Ecto neural progenitor cell (in vitro differentiated cells): ENCODE measurements around the gene ASB10.

Experiments
- DNase-seq: peaks from one replicate; pipeline ENCODE4 v3.0.0-alpha.2; 2018; ENCODE audit warnings: low spot score

The ASB10 gene

DNA sequence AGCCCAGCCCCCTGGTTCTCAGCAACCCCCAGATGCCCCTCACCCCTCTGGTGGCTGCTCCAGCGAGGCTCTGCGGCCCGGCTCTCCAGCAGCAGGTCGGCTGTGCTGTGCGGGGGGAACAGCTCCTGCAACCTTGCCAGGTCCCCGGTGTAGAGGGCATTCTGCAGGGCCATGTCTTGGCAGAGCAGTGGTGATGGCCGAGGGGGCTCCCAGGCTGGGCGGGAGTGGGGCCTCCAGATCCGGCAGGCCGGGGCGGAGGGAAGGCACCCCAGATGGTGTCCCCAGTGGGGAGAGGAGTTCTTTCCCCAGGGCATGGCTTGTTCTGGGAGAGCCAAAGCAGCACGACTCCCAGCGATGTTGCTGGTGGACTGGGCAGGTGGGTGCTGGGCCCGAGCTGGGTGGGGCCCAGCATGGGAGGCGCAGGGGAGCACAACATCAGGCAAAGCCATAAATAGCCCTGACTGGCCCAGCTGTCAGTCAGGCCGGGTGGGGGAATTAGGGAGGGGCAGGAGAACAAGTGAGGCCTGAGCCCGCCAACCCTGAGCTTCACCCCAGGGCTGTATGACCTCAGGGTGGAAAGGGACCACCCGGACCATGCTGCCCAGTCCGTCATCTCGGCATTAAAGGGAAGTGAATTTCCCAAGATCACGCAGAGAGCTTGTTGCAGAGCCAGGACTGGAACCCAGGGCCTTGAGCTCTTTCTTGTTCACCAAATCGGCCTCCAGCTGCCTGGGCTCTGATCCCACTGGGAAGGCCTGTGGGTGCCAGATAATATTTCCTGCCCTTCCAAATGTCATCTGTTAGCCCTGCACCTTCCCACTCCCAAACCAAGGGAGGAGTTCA is 580 bp upstream of the ASB10 start:
- no peak for DNase-seq

DNA sequence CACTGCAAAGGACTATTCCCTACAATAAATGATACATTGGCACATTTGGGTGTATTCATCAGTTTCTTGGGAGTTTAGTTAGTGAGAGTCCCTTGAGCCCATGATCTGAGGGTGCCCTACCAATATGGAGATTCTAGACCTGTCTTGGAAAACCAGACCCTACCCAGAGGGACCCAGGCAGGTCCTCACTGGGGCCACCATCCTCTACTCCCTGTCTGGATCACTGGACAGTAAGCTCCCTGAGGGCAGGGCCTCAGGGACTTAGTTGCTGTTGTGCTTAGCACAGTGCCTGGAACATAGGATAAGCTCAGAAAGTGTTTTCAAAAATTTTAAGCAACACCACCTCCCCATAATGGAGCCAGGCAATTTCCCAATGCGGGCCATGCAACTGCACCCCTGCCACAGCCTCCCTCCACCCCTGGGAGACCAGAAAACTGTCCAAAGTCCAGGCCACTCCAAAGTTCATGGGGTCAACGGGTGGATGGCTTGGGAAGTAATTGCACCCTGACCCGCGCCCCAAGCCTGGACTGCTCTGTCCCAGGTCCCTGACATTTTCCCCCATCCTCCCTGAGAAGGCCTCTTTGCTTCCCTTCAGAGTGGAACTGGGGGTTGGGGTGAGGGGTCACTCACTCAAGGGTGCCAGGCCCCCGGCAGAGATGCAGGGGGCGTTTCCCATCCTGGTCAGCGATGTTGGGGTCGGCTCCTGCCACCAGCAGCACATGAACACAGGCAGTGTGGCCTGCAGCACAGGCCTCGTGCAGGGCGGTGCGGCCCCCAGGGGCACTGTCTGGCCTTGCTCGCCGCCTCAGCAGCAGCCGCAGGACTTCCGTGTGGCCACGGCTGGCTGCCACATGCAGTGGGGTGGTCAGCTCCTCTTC is 1.0 kb downstream of the ASB10 start:
- no peak for DNase-seq

DNA sequence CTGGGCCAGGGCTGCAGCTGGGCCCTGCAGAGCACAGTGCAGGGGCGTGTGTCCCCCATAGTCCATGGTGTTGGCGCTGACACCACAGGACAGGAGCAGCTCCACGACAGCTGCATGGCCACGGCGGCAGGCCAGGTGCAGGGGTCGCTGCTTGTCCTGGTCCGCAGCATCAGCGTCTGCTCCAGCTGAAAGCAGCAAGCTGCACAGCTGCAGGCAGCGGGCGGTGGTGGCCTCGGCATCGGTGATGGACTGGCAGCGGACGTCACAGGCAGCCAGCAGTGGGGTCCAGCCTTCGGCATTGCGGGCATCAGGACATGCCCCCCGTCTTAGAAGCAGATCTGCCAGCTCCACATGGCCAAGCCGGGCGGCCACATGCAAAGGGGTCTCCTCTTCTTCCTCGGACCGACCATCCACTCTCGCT is 6.0 kb downstream of the ASB10 start:
- peak; percentile 40 for DNase-seq

DNA sequence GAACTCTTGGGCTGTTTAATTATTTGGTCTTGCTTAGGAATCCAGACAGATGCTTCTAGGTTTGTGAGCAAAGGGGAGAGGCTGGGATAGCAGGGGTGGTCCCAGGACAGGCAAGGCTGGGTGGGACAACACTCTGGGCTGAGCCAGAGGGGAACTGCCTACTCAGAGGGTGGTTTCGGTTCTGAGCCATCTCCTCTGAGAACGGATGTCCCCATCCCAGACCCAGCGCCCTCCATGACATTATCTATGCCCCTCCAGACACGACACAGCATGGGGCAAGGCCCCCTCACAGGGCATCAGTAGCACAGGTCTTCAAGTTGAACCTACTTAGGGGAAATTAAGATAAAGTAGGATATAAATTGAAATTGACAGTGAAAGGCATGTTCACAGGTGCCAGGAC is 7.1 kb downstream of the ASB10 start:
- DNase-seq = no peak

DNA sequence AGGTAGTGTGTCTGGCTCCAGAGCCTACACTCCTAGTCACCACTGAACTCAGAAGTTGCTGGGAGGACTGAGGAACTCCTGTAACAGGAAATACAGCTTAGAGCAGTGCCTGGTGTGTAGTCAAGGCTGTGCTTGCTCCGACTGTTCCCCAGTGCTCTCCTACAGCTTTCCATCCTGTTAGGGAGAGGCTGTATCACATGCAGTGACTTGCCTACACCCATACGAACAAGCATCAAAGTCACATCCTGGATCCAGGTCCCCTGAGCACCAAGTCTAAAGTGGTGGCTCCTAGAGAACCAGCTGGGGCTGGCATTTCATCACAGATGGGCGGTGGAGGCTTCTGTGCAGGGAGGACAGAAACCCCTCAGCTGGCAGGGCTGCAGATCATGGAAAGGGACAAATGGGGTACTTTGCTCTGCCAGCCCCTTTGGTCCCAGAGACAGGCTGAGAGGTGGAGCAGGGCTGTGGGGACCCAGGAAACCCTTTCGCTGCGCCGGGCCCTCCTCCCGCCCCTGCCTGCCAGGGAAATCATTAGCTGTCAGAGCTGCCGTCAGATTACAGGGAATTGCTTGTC is 7.7 kb downstream of the ASB10 start:
- no peak for DNase-seq

- DNase-seq = no peak
These were observed 8.2 kb downstream of the ASB10 start for GRCh38 chr7:151178831-151179230.

- no peak for DNase-seq
These were observed 8.8 kb downstream of the ASB10 start for GRCh38 chr7:151178236-151178635.

GRCh38 chr7:151177310-151177709 is 9.7 kb downstream of the ASB10 start:
- DNase-seq = no peak

- no peak for DNase-seq
These were observed 10.6 kb downstream of the ASB10 start for GRCh38 chr7:151176401-151176800.

- no peak for DNase-seq
These were observed 11.2 kb downstream of the ASB10 start for GRCh38 chr7:151175793-151176311.

DNA sequence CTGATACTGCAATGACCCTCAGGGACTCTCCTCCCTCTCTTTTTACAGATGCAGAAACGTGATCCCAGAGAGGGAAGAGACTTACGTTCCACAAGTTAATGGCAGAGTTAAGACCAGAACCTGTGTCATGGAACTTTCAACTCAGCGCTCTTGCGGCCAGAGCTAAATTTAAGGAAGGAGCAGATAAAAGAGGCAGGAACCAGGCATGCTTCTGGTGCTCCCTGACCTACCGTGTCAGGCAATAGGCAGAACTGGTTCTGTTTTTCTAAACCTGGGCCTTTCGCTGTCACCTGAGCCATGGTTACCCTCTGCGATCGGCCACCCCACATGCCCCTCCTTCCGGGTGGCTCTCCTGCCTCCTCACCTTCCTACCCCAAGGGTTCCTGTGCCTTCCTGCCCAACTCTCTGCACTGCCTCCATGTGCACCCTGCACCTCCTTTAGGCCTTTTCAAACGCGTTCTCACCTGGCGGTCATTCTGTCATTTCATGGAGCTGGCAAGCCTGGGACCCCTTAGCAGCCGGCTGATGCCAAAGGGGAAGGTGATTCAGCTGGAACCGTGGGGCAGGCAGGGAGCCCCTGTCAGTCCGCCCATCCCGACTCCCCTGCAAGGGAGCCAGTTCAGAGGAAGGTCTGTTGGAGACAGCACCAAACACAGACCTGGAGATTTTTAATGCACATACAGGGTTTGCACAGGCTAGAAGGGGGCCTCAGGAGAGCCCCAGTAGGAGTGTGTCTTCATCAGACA is 11.8 kb downstream of the ASB10 start:
- DNase-seq = no peak

GRCh38 chr7:151174246-151175046 is 12.6 kb downstream of the ASB10 start:
- no peak for DNase-seq

- DNase-seq = no peak
These were observed 13.4 kb downstream of the ASB10 start for GRCh38 chr7:151173386-151174245.

DNA sequence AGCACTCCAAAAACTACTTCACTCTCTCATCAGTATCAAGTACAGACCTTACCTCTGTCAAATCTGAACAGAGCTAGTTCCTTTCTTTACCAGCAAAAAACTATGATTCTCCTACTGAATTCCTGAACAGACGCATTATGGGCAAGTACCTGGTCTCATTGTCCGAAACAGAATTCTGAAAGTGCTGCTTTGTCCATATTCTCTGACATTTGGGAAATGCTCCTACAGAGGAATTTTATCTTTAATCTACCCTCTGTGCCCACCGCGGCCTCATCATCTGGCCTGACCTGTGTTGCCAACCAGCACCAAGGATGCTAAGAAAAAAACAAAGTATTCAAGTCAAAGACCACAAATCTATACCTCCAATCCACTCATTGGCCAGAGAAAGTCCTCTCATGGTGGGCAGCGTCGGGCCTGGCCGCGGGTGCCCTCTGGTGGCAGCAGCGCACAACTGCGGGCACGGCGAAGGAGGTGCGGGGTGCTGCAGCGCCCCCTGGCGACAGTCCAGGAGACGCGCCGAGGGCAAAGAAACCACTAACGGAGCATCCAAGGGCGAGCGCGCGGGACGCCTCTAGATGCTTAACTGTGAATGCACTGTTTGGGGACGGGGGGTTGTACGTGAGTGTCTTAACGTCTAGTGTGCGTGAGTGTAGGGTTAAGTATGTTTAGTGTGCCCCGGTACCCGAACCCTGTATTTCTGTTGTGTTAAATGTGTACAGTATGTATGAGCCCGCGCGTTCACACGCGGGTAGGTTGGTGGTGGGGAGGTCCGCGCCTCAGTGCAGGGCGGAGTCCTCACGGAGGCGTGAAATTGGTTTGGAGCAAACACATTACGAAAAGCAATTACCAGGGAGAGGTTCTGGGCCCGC is 14.5 kb downstream of the ASB10 start:
- peak; percentile 89 for DNase-seq

GRCh38 chr7:151168787-151169162 is 18.3 kb downstream of the ASB10 start:
- no peak for DNase-seq

DNA sequence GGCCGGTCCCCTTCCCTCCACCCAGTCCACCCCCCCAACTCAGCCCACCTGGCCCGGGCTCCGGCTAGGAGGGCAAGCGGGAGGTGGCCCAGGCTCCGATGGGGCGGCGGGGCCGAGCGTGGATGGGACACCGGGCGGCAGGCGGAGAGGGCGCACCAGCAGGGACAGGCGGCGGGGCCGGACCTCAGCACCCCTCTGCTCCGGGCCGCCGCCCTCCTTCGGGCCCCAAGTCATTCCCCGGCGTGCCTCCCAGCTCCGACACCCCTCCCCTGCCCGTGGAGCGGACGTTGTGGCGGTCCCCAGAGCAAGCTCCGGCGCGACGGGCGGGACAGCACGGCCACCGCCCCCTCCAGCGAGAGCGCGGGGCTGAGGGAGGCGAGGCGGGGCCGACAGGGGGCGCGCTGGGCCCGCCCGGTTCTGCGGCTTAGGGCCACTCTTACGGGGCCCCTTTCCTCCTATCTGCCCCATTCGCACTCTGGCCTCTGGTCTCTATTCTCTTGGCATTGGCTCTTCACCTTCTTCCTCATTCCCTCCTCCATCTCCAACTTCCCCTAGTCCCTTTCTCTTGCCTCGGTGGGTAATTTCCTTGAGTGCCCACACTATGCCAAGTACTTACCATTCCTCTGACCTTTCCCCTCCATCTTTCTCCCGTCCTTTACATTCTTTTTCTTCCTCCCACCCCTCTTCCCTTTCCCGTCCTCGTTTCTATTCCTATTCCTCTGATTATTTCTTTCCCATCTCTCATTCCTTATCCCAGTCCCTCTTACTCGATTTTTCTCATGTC is 18.9 kb downstream of the ASB10 start:
- peak; percentile 77 for DNase-seq

GRCh38 chr7:151167197-151167961 is 19.7 kb downstream of the ASB10 start, which contains the start of gene GBX1:
Gene GBX1 (minus strand): TSS chr7:151167694. CDS start chr7:151167548, 146 bp downstream.
- peak; percentile 76 for DNase-seq
